ENCODE results near the gene CENPX. TPM values are rescaled to one million over a fixed set of nuclear protein-coding genes. Genes with fewer than 3 reads are reported as not detected.

Gene CENPX
- total and polyA plus RNA-seq, 2 of the 13 experiments (the other 11 are each of a cell fraction or from before 2014, with no cell fraction given): 92.7 to 170 TPM

GRCh38 chr17:82021107-82021899 is 1.4 kb downstream of the CENPX start (continued):
- peak; percentile 43; the same call in 1 of the 2 replicates for TF ChIP-seq ZNF335 (CRISPR knock-in tag; IDR thresholded peaks at IDR 0.05)
- 0 out of 4 replicates have a peak, but pooled peaks of 1 of the 2 experiments have one; percentile 18 for TF ChIP-seq EP300 (IDR thresholded peaks at IDR 0.05; ENCODE audit: low read depth in 2 of 2, low read length in 2 of 2)
- TF ChIP-seq EP300 (CRISPR knock-in tag; IDR thresholded peaks at IDR 0.05; ENCODE audit: borderline replicate concordance): 0 out of 2 replicates have a peak, but pooled peaks have one; percentile 32
- 0 out of 2 replicates have a peak, but pooled peaks have one; percentile 52 for TF ChIP-seq AHR (CRISPR knock-in tag; IDR thresholded peaks at IDR 0.05)
- TF ChIP-seq MTF1 (CRISPR knock-in tag; IDR thresholded peaks at IDR 0.05): 0 out of 2 replicates have a peak, but pooled peaks have one; percentile 5
- TF ChIP-seq U2AF1 (optimal IDR thresholded peaks at IDR 0.05; ENCODE audit: low read depth, low read length): no peak
- no peak for TF ChIP-seq NFE2L2 (IDR thresholded peaks at IDR 0.05; ENCODE audit: low read length)
- TF ChIP-seq DPF2 (CRISPR knock-in tag; IDR thresholded peaks at IDR 0.05; ENCODE audit: borderline replicate concordance, low read depth): no peak
- TF ChIP-seq HOXA5 (CRISPR knock-in tag; IDR thresholded peaks at IDR 0.05): peak; percentile 93
- TF ChIP-seq E2F1 (CRISPR knock-in tag; IDR thresholded peaks at IDR 0.05): peak; percentile 52; the same call in 1 of the 2 replicates
- 0 out of 2 replicates have a peak, but pooled peaks have one; percentile 57 for TF ChIP-seq ZNF225 (CRISPR knock-in tag; IDR thresholded peaks at IDR 0.05)
- TF ChIP-seq SIN3B (IDR thresholded peaks at IDR 0.05; ENCODE audit: low read length): peak; percentile 32; the same call in 1 of the 2 replicates
- TF ChIP-seq ZNF546 (CRISPR knock-in tag; conservative IDR thresholded peaks at IDR 0.05): no peak; the same call in 1 of the 2 replicates
- TF ChIP-seq, protein P1, sequence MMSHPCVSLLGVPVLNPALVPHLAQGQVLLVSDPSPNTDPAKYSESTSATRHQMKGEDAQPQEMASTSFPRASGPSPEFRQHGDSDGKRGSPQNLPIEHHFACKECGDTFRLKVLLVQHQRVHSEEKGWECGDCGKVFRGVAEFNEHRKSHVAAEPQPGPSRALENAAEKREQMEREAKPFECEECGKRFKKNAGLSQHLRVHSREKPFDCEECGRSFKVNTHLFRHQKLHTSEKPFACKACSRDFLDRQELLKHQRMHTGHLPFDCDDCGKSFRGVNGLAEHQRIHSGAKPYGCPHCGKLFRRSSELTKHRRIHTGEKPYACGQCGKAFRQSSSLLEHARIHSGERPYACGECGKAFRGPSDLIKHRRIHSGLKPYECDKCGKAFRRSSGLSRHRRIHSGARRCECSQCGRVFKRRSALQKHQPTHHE (CRISPR knock-in tag; IDR thresholded peaks at IDR 0.05; ENCODE audit: borderline replicate concordance): no peak; the same call in 1 of the 2 replicates
- TF ChIP-seq ISL2 (CRISPR knock-in tag; IDR thresholded peaks at IDR 0.05): peak; percentile 79
- TF ChIP-seq ARID4A (CRISPR knock-in tag; IDR thresholded peaks at IDR 0.05; ENCODE audit: borderline replicate concordance): peak; percentile 77; the same call in 1 of the 2 replicates
- TF ChIP-seq ZSCAN22 (CRISPR knock-in tag; IDR thresholded peaks at IDR 0.05): no peak
- TF ChIP-seq ZNF354B (CRISPR knock-in tag; IDR thresholded peaks at IDR 0.05): 0 out of 2 replicates have a peak, but pooled peaks have one; percentile 53
- no peak for TF ChIP-seq SCMH1 (CRISPR knock-in tag; IDR thresholded peaks at IDR 0.05; ENCODE audit: borderline replicate concordance)
- TF ChIP-seq, protein P2, sequence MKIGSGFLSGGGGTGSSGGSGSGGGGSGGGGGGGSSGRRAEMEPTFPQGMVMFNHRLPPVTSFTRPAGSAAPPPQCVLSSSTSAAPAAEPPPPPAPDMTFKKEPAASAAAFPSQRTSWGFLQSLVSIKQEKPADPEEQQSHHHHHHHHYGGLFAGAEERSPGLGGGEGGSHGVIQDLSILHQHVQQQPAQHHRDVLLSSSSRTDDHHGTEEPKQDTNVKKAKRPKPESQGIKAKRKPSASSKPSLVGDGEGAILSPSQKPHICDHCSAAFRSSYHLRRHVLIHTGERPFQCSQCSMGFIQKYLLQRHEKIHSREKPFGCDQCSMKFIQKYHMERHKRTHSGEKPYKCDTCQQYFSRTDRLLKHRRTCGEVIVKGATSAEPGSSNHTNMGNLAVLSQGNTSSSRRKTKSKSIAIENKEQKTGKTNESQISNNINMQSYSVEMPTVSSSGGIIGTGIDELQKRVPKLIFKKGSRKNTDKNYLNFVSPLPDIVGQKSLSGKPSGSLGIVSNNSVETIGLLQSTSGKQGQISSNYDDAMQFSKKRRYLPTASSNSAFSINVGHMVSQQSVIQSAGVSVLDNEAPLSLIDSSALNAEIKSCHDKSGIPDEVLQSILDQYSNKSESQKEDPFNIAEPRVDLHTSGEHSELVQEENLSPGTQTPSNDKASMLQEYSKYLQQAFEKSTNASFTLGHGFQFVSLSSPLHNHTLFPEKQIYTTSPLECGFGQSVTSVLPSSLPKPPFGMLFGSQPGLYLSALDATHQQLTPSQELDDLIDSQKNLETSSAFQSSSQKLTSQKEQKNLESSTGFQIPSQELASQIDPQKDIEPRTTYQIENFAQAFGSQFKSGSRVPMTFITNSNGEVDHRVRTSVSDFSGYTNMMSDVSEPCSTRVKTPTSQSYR (CRISPR knock-in tag; IDR thresholded peaks at IDR 0.05; ENCODE audit: borderline replicate concordance): no peak

Data from HepG2 (cell line).